CD4-positive, CD25-positive, alpha-beta regulatory T cell (primary cell): ENCODE measurements around the gene RAPGEF2. TPM values are rescaled to one million over a fixed set of nuclear protein-coding genes. Genes with fewer than 3 reads are reported as not detected.
A peak's percentile ranks its signal among the peaks of the same experiment; 100 is the strongest.

Source experiments
- ATAC-seq, 2 donors: fragments of 150-1000 bp; cut with Tn5 transposase; one replicate each; pipeline ENCODE4 v1.10.0; 2021; ENCODE audit warnings: low read depth in 2 of 2, moderate number of reproducible peaks in 2 of 2, moderate library complexity in 1 of 2
- DNase-seq, 3 donors: peaks; one replicate each; pipeline versions ENCODE4 v3.0.0 to v3.0.0-alpha.2; 2012 to 2022; ENCODE audit warnings: mixed read lengths in 1 of 3
- H3K27ac ChIP-seq: one replicate; pipeline ENCODE4 v1.7.0; 2013; ENCODE audit warnings: mild to moderate bottlenecking, low read length; ENCODE audit not compliant: insufficient read depth, poor library complexity, severe bottlenecking
- H3K27me3 ChIP-seq: one replicate; pipeline ENCODE4 v1.7.0; 2013; ENCODE audit warnings: low read length; ENCODE audit not compliant: control insufficient read depth, insufficient read depth
- H3K36me3 ChIP-seq: one replicate; pipeline ENCODE4 v1.7.0; 2013; ENCODE audit warnings: mild to moderate bottlenecking, low read length, moderate library complexity; ENCODE audit not compliant: control insufficient read depth, insufficient read depth
- H3K4me1 ChIP-seq: 2 replicates; pipeline ENCODE4 v1.7.0; 2013; ENCODE audit warnings: mild to moderate bottlenecking, low read length; ENCODE audit not compliant: insufficient read depth, control insufficient read depth, poor library complexity, severe bottlenecking
- H3K4me3 ChIP-seq: one replicate; pipeline ENCODE4 v1.7.0; 2013; ENCODE audit warnings: low read depth, mild to moderate bottlenecking, low read length, moderate library complexity
- H3K9me3 ChIP-seq, 2 experiments: 1 replicate in 1 of 2; 2 replicates in 1 of 2; pipeline ENCODE4 v1.7.0; 2013; ENCODE audit warnings: low read length in 2 of 2, mild to moderate bottlenecking in 1 of 2, moderate library complexity in 1 of 2; ENCODE audit not compliant: control insufficient read depth in 2 of 2
- H3K27ac Mint-ChIP-seq, 3 donors: one replicate each; pipeline ENCODE4 v1.8.0; 2020 to 2022; ENCODE audit warnings: mild to moderate bottlenecking in 3 of 3, mixed read lengths in 3 of 3, moderate library complexity in 2 of 3
- H3K27me3 Mint-ChIP-seq: one replicate; pipeline ENCODE4 v1.8.0; 2022; ENCODE audit warnings: mild to moderate bottlenecking, mixed read lengths
- H3K36me3 Mint-ChIP-seq: one replicate; pipeline ENCODE4 v1.8.0; 2020; ENCODE audit warnings: mixed read lengths
- H3K4me1 Mint-ChIP-seq, 4 donors: one replicate each; pipeline ENCODE4 v1.8.0; 2020 to 2022; ENCODE audit warnings: mixed read lengths in 4 of 4, mild to moderate bottlenecking in 1 of 4
- H3K4me3 Mint-ChIP-seq, 4 donors: one replicate each; pipeline ENCODE4 v1.8.0; 2020 to 2022; ENCODE audit warnings: mild to moderate bottlenecking in 4 of 4, mixed read lengths in 4 of 4, moderate library complexity in 3 of 4
- H3K9me3 Mint-ChIP-seq, 7 donors: one replicate each; pipeline ENCODE4 v1.8.0; 2020 to 2022; ENCODE audit warnings: mixed read lengths in 7 of 7, mild to moderate bottlenecking in 3 of 7, moderate library complexity in 2 of 7
- polyA plus RNA-seq, 4 donors: library from polyadenylated mRNA; unstranded; fragments of 300-500 nt; fragmentation: Illumina TruSeq; gene quantifications; one replicate each; pipeline ENCODE4 v1.2.3, GENCODE V29; 2021
- total RNA-seq: library from RNA; stranded (reverse); gene quantifications from one replicate; pipeline ENCODE4 v1.2.3, GENCODE V29; 2022

RAPGEF2 gene
- total and polyA plus RNA-seq, 5 donors from 2014 or later: 0.54 to 26.9 (median 1.3) TPM

GRCh38 chr4:159193046-159193620, 90.3 kb downstream of the RAPGEF2 start:
- no peaks in the 10 kb centered on the region for H3K9me3 Mint-ChIP-seq
- H3K4me3 Mint-ChIP-seq: no peak overlapping the region

GRCh38 chr4:159195361-159195769, 92.5 kb downstream of the RAPGEF2 start:
- no peaks in the 10 kb centered on the region for H3K9me3 Mint-ChIP-seq
- no peaks in the 10 kb centered on the region for H3K27me3 ChIP-seq
- H3K4me3 Mint-ChIP-seq: no peak overlapping the region
- H3K4me1 Mint-ChIP-seq: no peaks in the 10 kb centered on the region
- no peak for ATAC-seq
- DNase-seq: no peak
- H3K4me1 ChIP-seq: no peaks in the 10 kb centered on the region
- no peak overlapping the region for H3K27ac ChIP-seq
- H3K4me3 ChIP-seq: no peak overlapping the region
- no peaks in the 10 kb centered on the region for H3K36me3 ChIP-seq
- H3K36me3 Mint-ChIP-seq: no peaks in the 10 kb centered on the region
- H3K27ac Mint-ChIP-seq: no peak overlapping the region
- H3K27me3 Mint-ChIP-seq: no peaks in the 10 kb centered on the region
- H3K9me3 ChIP-seq: no peaks in the 10 kb centered on the region

More at GRCh38 chr4:159193046-159193620, 90.3 kb downstream of the RAPGEF2 start:
- Histone ChIP-seq H3K4me3 (no peak overlapping the region), H3K27me3 (no peaks in the 10 kb centered on the region), H3K27ac (no peak overlapping the region), H3K36me3 (no peaks in the 10 kb centered on the region), H3K4me1 (no peaks in the 10 kb centered on the region), H3K9me3 (no peaks in the 10 kb centered on the region)
- Mint-ChIP-seq H3K36me3 (no peaks in the 10 kb centered on the region), H3K27me3 (no peaks in the 10 kb centered on the region), H3K27ac (no peak overlapping the region), H3K4me1 (no peaks in the 10 kb centered on the region)
- DNase-seq (no peak), ATAC-seq (no peak)

- H3K4me3 ChIP-seq: no peak overlapping the region
- Mint-ChIP-seq H3K4me3 (no peak overlapping the region), H3K27me3 (no peaks in the 10 kb centered on the region), H3K27ac (no peak overlapping the region), H3K4me1 (no peaks in the 10 kb centered on the region), H3K9me3 (no peaks in the 10 kb centered on the region), H3K36me3 (no peaks in the 10 kb centered on the region)
- no peaks in the 10 kb centered on the region for H3K27me3 ChIP-seq
- DNase-seq (no peak), ATAC-seq (no peak)
- H3K27ac ChIP-seq: no peak overlapping the region
- no peaks in the 10 kb centered on the region for H3K4me1 ChIP-seq
- no peaks in the 10 kb centered on the region for H3K9me3 ChIP-seq
- H3K36me3 ChIP-seq: no peaks in the 10 kb centered on the region
Observed at GRCh38 chr4:159197260-159197884, 94.5 kb downstream of the RAPGEF2 start.

GRCh38 chr4:159197885-159198269, 95.0 kb downstream of the RAPGEF2 start:
- Histone ChIP-seq H3K4me1 (no peaks in the 10 kb centered on the region), H3K27me3 (no peaks in the 10 kb centered on the region), H3K4me3 (no peak overlapping the region), H3K27ac (no peak overlapping the region), H3K36me3 (no peaks in the 10 kb centered on the region), H3K9me3 (no peaks in the 10 kb centered on the region)
- H3K27me3 Mint-ChIP-seq: no peaks in the 10 kb centered on the region
- DNase-seq (no peak), ATAC-seq (no peak)
- no peak overlapping the region for H3K27ac Mint-ChIP-seq
- no peaks in the 10 kb centered on the region for H3K9me3 Mint-ChIP-seq
- H3K4me1 Mint-ChIP-seq: peaks cover under 1 to 4% (median 3%) of the 10 kb centered on the region in 4 donors
- no peak overlapping the region for H3K4me3 Mint-ChIP-seq
- H3K36me3 Mint-ChIP-seq: no peaks in the 10 kb centered on the region

GRCh38 chr4:159199826-159200225, 96.9 kb downstream of the RAPGEF2 start:
- Mint-ChIP-seq H3K9me3 (no peaks in the 10 kb centered on the region), H3K27me3 (no peaks in the 10 kb centered on the region), H3K36me3 (no peaks in the 10 kb centered on the region), H3K4me1 (peaks cover 5 to 12% (median 7%) of the 10 kb centered on the region in 4 donors), H3K27ac (no peak overlapping the region), H3K4me3 (no peak overlapping the region)
- ATAC-seq (no peak), DNase-seq (no peak)
- H3K4me3 ChIP-seq: no peak overlapping the region
- no peak overlapping the region for H3K27ac ChIP-seq
- no peaks in the 10 kb centered on the region for H3K27me3 ChIP-seq
- no peaks in the 10 kb centered on the region for H3K4me1 ChIP-seq
- no peaks in the 10 kb centered on the region for H3K36me3 ChIP-seq
- no peaks in the 10 kb centered on the region for H3K9me3 ChIP-seq

GRCh38 chr4:159201168-159201567, 98.3 kb downstream of the RAPGEF2 start:
- H3K4me3 Mint-ChIP-seq: no peak overlapping the region
- no peaks in the 10 kb centered on the region for H3K36me3 Mint-ChIP-seq
- no peaks in the 10 kb centered on the region for H3K9me3 Mint-ChIP-seq
- Histone ChIP-seq H3K4me1 (peaks cover 5% of the 10 kb centered on the region), H3K27me3 (no peaks in the 10 kb centered on the region), H3K36me3 (no peaks in the 10 kb centered on the region), H3K27ac (no peak overlapping the region), H3K9me3 (no peaks in the 10 kb centered on the region), H3K4me3 (no peak overlapping the region)
- H3K27me3 Mint-ChIP-seq: no peaks in the 10 kb centered on the region
- no peak for ATAC-seq
- H3K4me1 Mint-ChIP-seq: peaks cover 11 to 16% (median 14%) of the 10 kb centered on the region in 4 donors
- no peak overlapping the region for H3K27ac Mint-ChIP-seq
- DNase-seq: no peak

GRCh38 chr4:159204566-159204965, 101.7 kb downstream of the RAPGEF2 start:
- DNase-seq (no peak), ATAC-seq (no peak)
- no peaks in the 10 kb centered on the region for H3K27me3 Mint-ChIP-seq
- H3K4me3 Mint-ChIP-seq: no peak overlapping the region
- H3K4me1 ChIP-seq: peaks cover 10% of the 10 kb centered on the region
- H3K4me3 ChIP-seq: no peak overlapping the region
- no peaks in the 10 kb centered on the region for H3K9me3 ChIP-seq
- no peaks in the 10 kb centered on the region for H3K36me3 ChIP-seq
- H3K9me3 Mint-ChIP-seq: no peaks in the 10 kb centered on the region
- no peaks in the 10 kb centered on the region for H3K27me3 ChIP-seq
- no peak overlapping the region for H3K27ac ChIP-seq
- H3K27ac Mint-ChIP-seq: no peak overlapping the region
- H3K36me3 Mint-ChIP-seq: no peaks in the 10 kb centered on the region
- H3K4me1 Mint-ChIP-seq: peaks cover 19 to 29% (median 24%) of the 10 kb centered on the region in 4 donors

- Mint-ChIP-seq H3K4me1 (peaks cover 23 to 29% (median 24%) of the 10 kb centered on the region in 4 donors), H3K9me3 (no peaks in the 10 kb centered on the region), H3K36me3 (peaks cover 1% of the 10 kb centered on the region), H3K27ac (peak overlapping the region in 1 of 3 donors; percentile 57), H3K4me3 (peak overlapping the region in 1 of 4 donors; percentile 10), H3K27me3 (no peaks in the 10 kb centered on the region)
- ATAC-seq (no peak), DNase-seq (no peak)
- Histone ChIP-seq H3K27ac (no peak overlapping the region), H3K27me3 (no peaks in the 10 kb centered on the region), H3K4me1 (peaks cover 10% of the 10 kb centered on the region), H3K4me3 (no peak overlapping the region), H3K36me3 (no peaks in the 10 kb centered on the region), H3K9me3 (no peaks in the 10 kb centered on the region)
Observed at GRCh38 chr4:159205466-159205865, 102.6 kb downstream of the RAPGEF2 start.
